Tibial nerve (tissue), 4 donors: ENCODE measurements around the gene APLP1. TPM values are rescaled to one million over a fixed set of nuclear protein-coding genes. Genes with fewer than 3 reads are reported as not detected.

Experiments used
- DNase-seq, 2 donors: peaks; one replicate each; pipeline ENCODE4 v3.0.0-alpha.2; 2019; ENCODE audit warnings: low spot score in 2 of 2
- H3K27ac ChIP-seq, 4 donors: fragments of 200-600 bp; sonication (generic) in 3 of 4; one replicate each; pipeline ENCODE4 v1.5.1; 2017 to 2019; ENCODE audit warnings: mild to moderate bottlenecking in 1 of 4
- H3K27me3 ChIP-seq, 2 donors: fragments of 200-600 bp; sonication (generic) in 1 of 2; one replicate each; pipeline versions ENCODE4 v1.5.1 to v1.6.0; 2017 to 2019
- H3K36me3 ChIP-seq, 3 donors: fragments of 200-600 bp; sonication (generic); one replicate each; pipeline ENCODE4 v1.5.1; 2018 to 2019
- H3K4me1 ChIP-seq, 4 donors: fragments of 200-600 bp; sonication (generic) in 3 of 4; one replicate each; pipeline ENCODE4 v1.5.1; 2017 to 2019
- H3K4me3 ChIP-seq, 4 donors: fragments of 200-600 bp; sonication (generic) in 3 of 4; one replicate each; pipeline ENCODE4 v1.5.1; 2017 to 2019; ENCODE audit warnings: mild to moderate bottlenecking in 1 of 4, moderate library complexity in 1 of 4
- H3K9me3 ChIP-seq, 4 donors: fragments of 200-600 bp; sonication (generic) in 3 of 4; one replicate each; pipeline ENCODE4 v1.5.1; 2017 to 2019
- EP300 ChIP-seq, 2 donors: sonication (generic); formaldehyde crosslinking; IDR thresholded peaks; one replicate each; pipeline ENCODE4 v1.6.1; 2017; ENCODE audit warnings: antibody characterized with exemption in 2 of 2, mild to moderate bottlenecking in 1 of 2
- POLR2A ChIP-seq, 2 donors: fragments of 450-650 bp; IDR thresholded peaks; one replicate each; pipeline ENCODE4 v1.6.1; 2017; ENCODE audit warnings: antibody characterized with exemption in 2 of 2, mild to moderate bottlenecking in 2 of 2, moderate library complexity in 2 of 2
- WGBS, 2 donors: methylation state at CpG; one replicate each; pipeline ENCODE4 v1.1.5; 2018; 5-methylcytosine and 5-hydroxymethylcytosine counted together
- total RNA-seq, 4 donors: library from RNA; depleted of rRNA; stranded (reverse); fragments of >200 nt; gene quantifications; one replicate each; pipeline ENCODE4 v1.1.0, GENCODE V29; 2016
- TF ChIP-seq, protein P1 (sequence below), 5 experiments: fragments of 200-600 bp in 3 of 5; fragments of 450-650 bp in 2 of 5; sonication (generic) in 3 of 5; IDR thresholded peaks; one replicate each; pipeline ENCODE4 v1.5.1; 2016 to 2019; ENCODE audit warnings: antibody characterized with exemption in 5 of 5, mild to moderate bottlenecking in 3 of 5, moderate library complexity in 2 of 5

Gene APLP1
- total RNA-seq, 4 donors from 2014 or later = 8.7 to 19.7 (median 10.7) TPM

GRCh38 chr19:35853038-35853756, 15.2 kb upstream of the APLP1 start:
- no peak overlapping the region for H3K4me3 ChIP-seq
- 57% methylated on average over 8 of the region's 8 CpGs for WGBS, 2 donors
- no peak overlapping the region for H3K27ac ChIP-seq
- TF ChIP-seq EP300 (IDR thresholded peaks at IDR 0.05) (no peak), POLR2A (IDR thresholded peaks at IDR 0.05) (no peak)
- TF ChIP-seq, protein P1, sequence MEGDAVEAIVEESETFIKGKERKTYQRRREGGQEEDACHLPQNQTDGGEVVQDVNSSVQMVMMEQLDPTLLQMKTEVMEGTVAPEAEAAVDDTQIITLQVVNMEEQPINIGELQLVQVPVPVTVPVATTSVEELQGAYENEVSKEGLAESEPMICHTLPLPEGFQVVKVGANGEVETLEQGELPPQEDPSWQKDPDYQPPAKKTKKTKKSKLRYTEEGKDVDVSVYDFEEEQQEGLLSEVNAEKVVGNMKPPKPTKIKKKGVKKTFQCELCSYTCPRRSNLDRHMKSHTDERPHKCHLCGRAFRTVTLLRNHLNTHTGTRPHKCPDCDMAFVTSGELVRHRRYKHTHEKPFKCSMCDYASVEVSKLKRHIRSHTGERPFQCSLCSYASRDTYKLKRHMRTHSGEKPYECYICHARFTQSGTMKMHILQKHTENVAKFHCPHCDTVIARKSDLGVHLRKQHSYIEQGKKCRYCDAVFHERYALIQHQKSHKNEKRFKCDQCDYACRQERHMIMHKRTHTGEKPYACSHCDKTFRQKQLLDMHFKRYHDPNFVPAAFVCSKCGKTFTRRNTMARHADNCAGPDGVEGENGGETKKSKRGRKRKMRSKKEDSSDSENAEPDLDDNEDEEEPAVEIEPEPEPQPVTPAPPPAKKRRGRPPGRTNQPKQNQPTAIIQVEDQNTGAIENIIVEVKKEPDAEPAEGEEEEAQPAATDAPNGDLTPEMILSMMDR (IDR thresholded peaks at IDR 0.05) = no peak
- DNase-seq = no peak
- no peaks in the 10 kb centered on the region for H3K9me3 ChIP-seq
- peaks cover 0 to 96% of the 10 kb centered on the region in 2 donors for H3K27me3 ChIP-seq
- H3K36me3 ChIP-seq = no peaks in the 10 kb centered on the region
- peaks cover 0 to 15% (median 10%) of the 10 kb centered on the region in 4 donors for H3K4me1 ChIP-seq

- H3K4me1 ChIP-seq = peaks cover 0 to 25% (median 10%) of the 10 kb centered on the region in 4 donors
- peak within 1 kb of the TSS in 3 of 4 donors; percentile 24 to 43 (median 41) for H3K4me3 ChIP-seq
- peaks cover 0 to 16% (median 0%) of the 10 kb centered on the region in 4 donors for H3K9me3 ChIP-seq
- TF ChIP-seq POLR2A (IDR thresholded peaks at IDR 0.05) (no peak), EP300 (IDR thresholded peaks at IDR 0.05) (no peak)
- TF ChIP-seq, protein P1 (IDR thresholded peaks at IDR 0.05) = no peak
- 1 to 2% methylated on average over 36 to 40 of the region's 42 CpGs for WGBS, 2 donors
- DNase-seq = no peak
- H3K27ac ChIP-seq = no peak within 1 kb of the TSS
- H3K27me3 ChIP-seq = peaks cover 0 to 94% of the 10 kb centered on the region in 2 donors
- H3K36me3 ChIP-seq = no peaks in the 10 kb centered on the region
These were observed 11.7 kb upstream of the APLP1 start, which contains the start of gene KIRREL2 for GRCh38 chr19:35856546-35857149. Gene KIRREL2, plus strand, starts transcription at chr19:35856911. Its CDS starts 209 bp downstream, at chr19:35857120.

DNA sequence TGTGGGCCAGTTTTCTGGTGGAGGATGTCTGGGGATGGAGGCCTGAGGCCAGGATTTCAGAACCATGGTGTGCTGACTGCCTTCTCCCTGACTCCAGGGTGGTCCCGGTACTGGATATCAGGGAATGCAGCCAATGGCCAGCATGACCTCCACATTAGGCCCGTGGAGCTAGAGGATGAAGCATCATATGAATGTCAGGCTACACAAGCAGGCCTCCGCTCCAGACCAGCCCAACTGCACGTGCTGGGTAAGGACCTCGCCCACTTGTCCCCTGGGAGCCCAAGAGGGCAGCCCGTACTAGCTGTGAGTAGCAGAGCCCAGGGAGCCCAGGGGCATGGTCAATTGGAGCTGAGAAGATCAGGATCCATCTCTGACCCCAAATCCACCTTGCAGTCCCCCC, 10.1 kb upstream of the APLP1 start:
- TF ChIP-seq POLR2A (IDR thresholded peaks at IDR 0.05) (no peak), EP300 (IDR thresholded peaks at IDR 0.05) (no peak)
- TF ChIP-seq, protein P1 (IDR thresholded peaks at IDR 0.05) = no peak
- Histone ChIP-seq H3K4me3 (no peak overlapping the region), H3K27me3 (peaks cover 0 to 94% of the 10 kb centered on the region in 2 donors), H3K27ac (no peak overlapping the region), H3K4me1 (peaks cover 0 to 28% (median 10%) of the 10 kb centered on the region in 4 donors), H3K36me3 (no peaks in the 10 kb centered on the region), H3K9me3 (peaks cover 0 to 16% (median 0%) of the 10 kb centered on the region in 4 donors)
- 72% methylated on average over 5 to 6 of the region's 6 CpGs for WGBS, 2 donors
- DNase-seq = no peak

- Histone ChIP-seq H3K27me3 (peaks cover 0 to 94% of the 10 kb centered on the region in 2 donors), H3K4me3 (no peak overlapping the region), H3K4me1 (peaks cover 0 to 28% (median 10%) of the 10 kb centered on the region in 4 donors), H3K9me3 (peaks cover 0 to 16% (median 0%) of the 10 kb centered on the region in 4 donors), H3K36me3 (no peaks in the 10 kb centered on the region), H3K27ac (no peak overlapping the region)
- 74 to 76% methylated on average over 4 of the region's 4 CpGs for WGBS, 2 donors
- DNase-seq = no peak
- TF ChIP-seq EP300 (IDR thresholded peaks at IDR 0.05) (no peak), POLR2A (IDR thresholded peaks at IDR 0.05) (no peak)
- TF ChIP-seq, protein P1 (IDR thresholded peaks at IDR 0.05) = no peak
These were observed 9.0 kb upstream of the APLP1 start for GRCh38 chr19:35859414-35859813.

DNA sequence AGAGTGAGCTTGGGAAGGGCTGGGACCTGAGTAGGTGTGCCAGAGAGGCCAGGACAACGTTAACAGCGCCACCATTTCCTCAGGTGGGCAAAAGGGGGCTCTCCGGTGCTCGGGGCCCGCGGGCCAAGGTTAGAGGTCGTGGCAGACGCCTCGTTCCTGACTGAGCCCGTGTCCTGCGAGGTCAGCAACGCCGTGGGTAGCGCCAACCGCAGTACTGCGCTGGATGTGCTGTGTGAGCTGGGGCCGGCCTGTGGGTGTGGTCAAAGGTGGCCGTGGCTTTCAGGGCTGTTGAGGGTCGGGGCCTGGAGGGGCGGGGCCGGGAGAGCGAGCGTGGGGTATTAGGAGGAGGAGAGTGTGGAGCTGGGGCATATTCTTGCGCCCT, 7.9 kb upstream of the APLP1 start:
- no peak for DNase-seq
- H3K27me3 ChIP-seq = peaks cover 0 to 87% of the 10 kb centered on the region in 2 donors

More for the DNA sequence above, 7.9 kb upstream of the APLP1 start:
- H3K9me3 ChIP-seq = peaks cover 0 to 16% (median 0%) of the 10 kb centered on the region in 4 donors
- H3K4me1 ChIP-seq = peaks cover 0 to 28% (median 10%) of the 10 kb centered on the region in 4 donors
- no peak overlapping the region for H3K4me3 ChIP-seq
- 0 to 19% methylated on average over 2 to 19 of the region's 24 CpGs for WGBS, 2 donors
- no peaks in the 10 kb centered on the region for H3K36me3 ChIP-seq
- no peak overlapping the region for H3K27ac ChIP-seq
- TF ChIP-seq, protein P1 (IDR thresholded peaks at IDR 0.05) = no peak
- no peak for TF ChIP-seq EP300 (IDR thresholded peaks at IDR 0.05)
- no peak for TF ChIP-seq POLR2A (IDR thresholded peaks at IDR 0.05)
